Heart left ventricle (tissue), 13 donors: ENCODE measurements around the gene CNGA2.

Experiments
- POLR2A ChIP-seq, 2 donors: fragments of 450-650 bp; IDR thresholded peaks; one replicate each; pipeline ENCODE4 v1.6.1; 2017; ENCODE audit warnings: antibody characterized with exemption in 2 of 2, mild to moderate bottlenecking in 2 of 2, moderate library complexity in 2 of 2
- TF ChIP-seq, protein P1 (sequence below), 12 donors: fragments of 200-600 bp; sonication (generic) in 4 of 12; IDR thresholded peaks; one replicate each; pipeline versions ENCODE4 v1.5.0 to v1.8.0; 2018 to 2022; ENCODE audit warnings: antibody characterized with exemption in 12 of 12, mild to moderate bottlenecking in 5 of 12
- donor health status: ischemic (EF 13 %, LVEDD 7.1; RV severe dilation, severe dysfunction).
- donor health status: DM: no; HTN: yes; CAD: no.
- donor health status: DM: no; HTN: no; CAD: no.
- donor health status: ischemic (EF 25% LVEDD 6.9; RV normal size, moderate dysfunction).
- donor health status: ischemic (EF 25% LVEDD 5.7; RV mildly dilated, moderate dysfunction).
- donor health status: ischemic (EF 35%, LVEDD 5.7; RV mildly dilated, moderate dysfunction).
- donor health status: nonischemic (EF 11% LVEDD 7.7; RV severe dilation, severe dysfunction).
- donor health status: DM: yes; HTN: yes; CAD: no.
- donor health status: PGD.
- donor health status: ischemic (EF 29% LVEDD 5.4; RV normal size, mild dysfunction).
- donor health status: nonischemic (EF 23%, LVEDD 6.1; RV moderate dilation, normal function).

DNA sequence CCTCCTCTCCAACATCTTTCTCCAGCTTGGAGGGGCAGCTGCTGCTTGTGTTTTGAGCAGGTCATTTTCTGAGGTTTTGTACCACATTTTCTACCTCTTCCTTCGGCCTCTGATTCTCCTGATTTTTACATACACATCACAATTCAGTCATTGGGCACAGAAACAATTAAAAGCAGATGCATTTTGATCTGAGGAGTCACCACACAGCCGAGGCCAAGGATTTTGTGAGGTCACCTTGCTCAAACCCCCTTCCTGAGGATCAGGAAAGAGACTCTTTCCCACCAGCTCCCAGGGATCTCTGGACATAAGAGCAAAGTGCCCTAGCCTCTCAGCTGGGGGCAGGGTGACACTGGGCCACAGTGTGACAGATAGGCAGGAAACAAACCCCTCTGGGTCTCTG is 24.1 kb upstream of the CNGA2 start:
- TF ChIP-seq, protein P1, sequence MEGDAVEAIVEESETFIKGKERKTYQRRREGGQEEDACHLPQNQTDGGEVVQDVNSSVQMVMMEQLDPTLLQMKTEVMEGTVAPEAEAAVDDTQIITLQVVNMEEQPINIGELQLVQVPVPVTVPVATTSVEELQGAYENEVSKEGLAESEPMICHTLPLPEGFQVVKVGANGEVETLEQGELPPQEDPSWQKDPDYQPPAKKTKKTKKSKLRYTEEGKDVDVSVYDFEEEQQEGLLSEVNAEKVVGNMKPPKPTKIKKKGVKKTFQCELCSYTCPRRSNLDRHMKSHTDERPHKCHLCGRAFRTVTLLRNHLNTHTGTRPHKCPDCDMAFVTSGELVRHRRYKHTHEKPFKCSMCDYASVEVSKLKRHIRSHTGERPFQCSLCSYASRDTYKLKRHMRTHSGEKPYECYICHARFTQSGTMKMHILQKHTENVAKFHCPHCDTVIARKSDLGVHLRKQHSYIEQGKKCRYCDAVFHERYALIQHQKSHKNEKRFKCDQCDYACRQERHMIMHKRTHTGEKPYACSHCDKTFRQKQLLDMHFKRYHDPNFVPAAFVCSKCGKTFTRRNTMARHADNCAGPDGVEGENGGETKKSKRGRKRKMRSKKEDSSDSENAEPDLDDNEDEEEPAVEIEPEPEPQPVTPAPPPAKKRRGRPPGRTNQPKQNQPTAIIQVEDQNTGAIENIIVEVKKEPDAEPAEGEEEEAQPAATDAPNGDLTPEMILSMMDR (IDR thresholded peaks at IDR 0.05): no peak
- no peak for TF ChIP-seq POLR2A (IDR thresholded peaks at IDR 0.05)
